Stimulated activated naive CD8-positive, alpha-beta T cell treated with anti-CD3 and anti-CD28 coated beads, Interleukin-15, Interleukin-2, amounts not matched to agents 100 ng/mL and 50 ng/mL, for 24 hours (primary cell): ENCODE results near the gene PGM2.
"Not testable (repeated sequence)": the region's sequence is repeated elsewhere in the genome, so short reads cannot be mapped to it uniquely, and the experiment has no call there.

ENCODE experiments used
- H3K27ac Mint-ChIP-seq: one replicate; pipeline ENCODE4 v1.8.0; 2021; ENCODE audit warnings: mild to moderate bottlenecking, mixed read lengths
- H3K27me3 Mint-ChIP-seq: one replicate; pipeline ENCODE4 v1.8.0; 2021; ENCODE audit warnings: mixed read lengths
- H3K36me3 Mint-ChIP-seq: one replicate; pipeline ENCODE4 v1.8.0; 2021; ENCODE audit warnings: low read depth, mixed read lengths
- H3K4me1 Mint-ChIP-seq: one replicate; pipeline ENCODE4 v1.8.0; 2021; ENCODE audit warnings: low read depth, mixed read lengths
- H3K4me3 Mint-ChIP-seq: one replicate; pipeline ENCODE4 v1.8.0; 2021; ENCODE audit warnings: mild to moderate bottlenecking, mixed read lengths
- H3K9me3 Mint-ChIP-seq: one replicate; pipeline ENCODE4 v1.8.0; 2021; ENCODE audit warnings: mixed read lengths

The PGM2 gene

GRCh38 chr4:37826295-37827029, at the start of gene PGM2:
Gene PGM2 (plus strand): TSS chr4:37826686. CDS start chr4:37826733, 47 bp downstream.
- Mint-ChIP-seq H3K4me1 (peaks cover 41% of the 10 kb centered on the region), H3K4me3 (peak within 1 kb of the TSS; percentile 97), H3K9me3 (no peaks in the 10 kb centered on the region), H3K27ac (peak within 1 kb of the TSS; percentile 99), H3K27me3 (no peaks in the 10 kb centered on the region), H3K36me3 (peaks cover 43% of the 10 kb centered on the region)

GRCh38 chr4:37779896-37780295, 46.6 kb upstream of the PGM2 start:
- no peak overlapping the region for H3K27ac Mint-ChIP-seq

DNA sequence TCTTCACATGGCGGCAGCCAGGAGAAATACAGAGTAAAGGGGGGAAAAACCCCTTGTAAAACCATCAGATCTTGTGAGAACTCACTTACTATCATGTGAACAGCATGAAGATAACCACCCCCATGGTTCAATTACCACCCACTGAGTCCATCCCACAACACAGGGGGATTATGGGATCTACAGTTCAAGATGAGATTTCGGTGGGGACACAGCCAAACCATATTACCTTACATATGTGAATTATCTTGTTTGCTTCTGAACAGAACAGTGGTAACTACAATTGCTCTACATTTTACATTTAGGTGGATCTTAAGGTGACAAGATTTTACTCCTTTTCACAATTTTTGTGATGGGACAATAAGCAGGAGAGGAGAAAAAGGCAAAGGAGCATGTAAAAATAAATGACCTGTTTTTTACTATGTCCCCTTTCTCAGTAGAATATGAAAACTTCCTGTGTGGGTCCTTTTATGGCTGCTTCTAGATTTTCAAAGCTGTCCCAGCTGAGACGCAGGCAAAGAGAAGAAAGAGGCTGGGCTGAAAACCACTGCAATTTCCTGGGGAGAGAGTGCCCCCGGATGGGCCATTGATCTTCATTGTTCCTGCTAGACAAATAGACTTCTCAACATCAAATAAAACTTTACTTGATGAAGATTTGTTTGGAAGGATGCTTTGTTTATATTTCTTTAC, 45.9 kb upstream of the PGM2 start:
- Mint-ChIP-seq H3K4me3 (no peak overlapping the region), H3K36me3 (peaks cover 11% of the 10 kb centered on the region), H3K27ac (no peak overlapping the region), H3K27me3 (no peaks in the 10 kb centered on the region), H3K9me3 (peaks cover 14% of the 10 kb centered on the region), H3K4me1 (peaks cover 18% of the 10 kb centered on the region)

More at GRCh38 chr4:37779896-37780295, 46.6 kb upstream of the PGM2 start:
- H3K27me3 Mint-ChIP-seq, result no peaks in the 10 kb centered on the region
- peaks cover 18% of the 10 kb centered on the region for H3K4me1 Mint-ChIP-seq
- no peak overlapping the region for H3K4me3 Mint-ChIP-seq
- peaks cover 14% of the 10 kb centered on the region for H3K9me3 Mint-ChIP-seq
- peaks cover 11% of the 10 kb centered on the region for H3K36me3 Mint-ChIP-seq

GRCh38 chr4:37781131-37781455, 45.4 kb upstream of the PGM2 start:
- H3K4me3 Mint-ChIP-seq, result no peak overlapping the region
- H3K9me3 Mint-ChIP-seq, result peaks cover 14% of the 10 kb centered on the region
- peaks cover 18% of the 10 kb centered on the region for H3K4me1 Mint-ChIP-seq
- no peaks in the 10 kb centered on the region for H3K27me3 Mint-ChIP-seq
- no peak overlapping the region for H3K27ac Mint-ChIP-seq
- peaks cover 11% of the 10 kb centered on the region for H3K36me3 Mint-ChIP-seq

- peaks cover 16% of the 10 kb centered on the region for H3K9me3 Mint-ChIP-seq
- not testable (repeated sequence) for H3K27ac Mint-ChIP-seq, H3K36me3 Mint-ChIP-seq, H3K4me1 Mint-ChIP-seq, H3K27me3 Mint-ChIP-seq, H3K4me3 Mint-ChIP-seq
Measured at GRCh38 chr4:37786267-37786666, 40.2 kb upstream of the PGM2 start.

DNA sequence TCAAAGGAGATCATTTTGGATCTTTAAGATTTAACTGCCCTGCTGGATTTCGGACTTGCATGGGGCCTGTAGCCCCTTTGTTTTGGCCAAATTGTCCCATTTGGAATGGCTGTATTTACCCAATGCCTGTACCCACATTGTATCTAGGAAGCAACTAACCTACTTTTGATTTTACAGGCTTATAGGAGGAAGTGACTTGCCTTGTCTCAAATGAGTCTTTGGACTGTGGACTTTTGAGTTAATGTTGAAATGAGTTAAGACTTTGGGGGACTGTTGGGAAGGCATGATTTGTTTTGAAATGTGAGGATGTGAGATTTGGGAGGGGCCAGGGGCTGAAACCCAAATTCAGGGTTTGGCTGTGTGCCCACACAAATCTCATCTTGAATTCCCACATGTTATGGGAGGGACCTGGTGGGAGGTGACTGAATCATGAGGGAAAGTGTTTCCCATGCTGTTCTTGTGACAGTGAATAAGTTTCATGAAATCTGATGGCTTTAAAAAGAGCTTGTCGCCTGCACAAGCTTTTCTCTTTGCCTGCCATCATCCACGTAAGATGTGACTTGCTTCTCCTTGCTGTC, 38.5 kb upstream of the PGM2 start:
- not testable (repeated sequence) for H3K4me3 Mint-ChIP-seq, H3K27me3 Mint-ChIP-seq, H3K4me1 Mint-ChIP-seq, H3K27ac Mint-ChIP-seq, H3K36me3 Mint-ChIP-seq
- H3K9me3 Mint-ChIP-seq, result peaks cover 17% of the 10 kb centered on the region

DNA sequence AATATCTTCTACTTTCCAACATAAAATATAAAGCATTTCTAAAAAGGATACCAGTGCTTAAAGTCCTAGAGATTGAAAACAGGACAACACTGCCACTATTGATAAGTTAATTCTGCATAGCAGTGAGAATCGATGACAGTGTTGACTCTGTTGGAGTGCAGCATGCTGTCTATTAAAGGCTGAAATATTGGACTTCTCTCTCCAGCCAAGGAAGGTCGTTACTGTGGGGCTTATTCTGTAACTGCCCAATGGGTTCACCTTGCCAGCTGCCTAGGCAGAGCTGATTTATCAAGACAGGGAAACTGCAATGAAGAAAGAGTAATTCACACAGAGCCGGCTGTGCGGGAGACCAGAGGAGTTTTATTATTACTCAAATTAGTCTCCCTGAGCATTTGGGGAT, 37.7 kb upstream of the PGM2 start:
- H3K4me3 Mint-ChIP-seq, result no peak overlapping the region
- H3K4me1 Mint-ChIP-seq, result no peaks in the 10 kb centered on the region
- H3K27ac Mint-ChIP-seq, result no peak overlapping the region
- H3K36me3 Mint-ChIP-seq, result no peaks in the 10 kb centered on the region
- no peaks in the 10 kb centered on the region for H3K27me3 Mint-ChIP-seq
- peaks cover 17% of the 10 kb centered on the region for H3K9me3 Mint-ChIP-seq

- Mint-ChIP-seq H3K4me3 (no peak overlapping the region), H3K9me3 (peaks cover 12% of the 10 kb centered on the region), H3K4me1 (no peaks in the 10 kb centered on the region), H3K36me3 (no peaks in the 10 kb centered on the region), H3K27me3 (no peaks in the 10 kb centered on the region), H3K27ac (no peak overlapping the region)
Measured at GRCh38 chr4:37792241-37792640, 34.2 kb upstream of the PGM2 start.

DNA sequence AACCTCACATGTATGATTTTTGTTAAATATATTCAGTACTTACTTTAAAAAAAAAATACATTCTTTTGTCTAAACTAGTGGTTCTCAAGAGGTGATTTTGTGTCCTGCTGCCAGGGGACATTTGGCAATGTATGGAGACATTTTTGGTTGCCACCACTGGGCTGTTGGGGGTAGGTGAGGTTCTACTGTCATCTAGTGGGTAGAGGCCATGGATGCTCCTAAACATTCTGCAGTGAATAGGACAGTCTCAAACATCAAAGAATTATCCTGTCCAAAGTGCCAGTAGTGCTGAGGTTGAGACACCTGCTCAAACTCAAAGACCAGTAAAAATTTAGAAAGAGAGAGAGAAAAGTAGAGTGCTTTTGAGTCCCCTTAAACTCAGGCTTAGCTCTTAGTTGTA, 32.9 kb upstream of the PGM2 start:
- Mint-ChIP-seq H3K4me1 (no peaks in the 10 kb centered on the region), H3K36me3 (no peaks in the 10 kb centered on the region), H3K9me3 (peaks cover 12% of the 10 kb centered on the region), H3K27ac (no peak overlapping the region), H3K4me3 (no peak overlapping the region), H3K27me3 (no peaks in the 10 kb centered on the region)

- no peak overlapping the region for H3K27ac Mint-ChIP-seq
- no peak overlapping the region for H3K4me3 Mint-ChIP-seq
- no peaks in the 10 kb centered on the region for H3K4me1 Mint-ChIP-seq
- H3K27me3 Mint-ChIP-seq, result no peaks in the 10 kb centered on the region
- no peaks in the 10 kb centered on the region for H3K36me3 Mint-ChIP-seq
- peaks cover 12% of the 10 kb centered on the region for H3K9me3 Mint-ChIP-seq
Measured at GRCh38 chr4:37794056-37794455, 32.4 kb upstream of the PGM2 start.

DNA sequence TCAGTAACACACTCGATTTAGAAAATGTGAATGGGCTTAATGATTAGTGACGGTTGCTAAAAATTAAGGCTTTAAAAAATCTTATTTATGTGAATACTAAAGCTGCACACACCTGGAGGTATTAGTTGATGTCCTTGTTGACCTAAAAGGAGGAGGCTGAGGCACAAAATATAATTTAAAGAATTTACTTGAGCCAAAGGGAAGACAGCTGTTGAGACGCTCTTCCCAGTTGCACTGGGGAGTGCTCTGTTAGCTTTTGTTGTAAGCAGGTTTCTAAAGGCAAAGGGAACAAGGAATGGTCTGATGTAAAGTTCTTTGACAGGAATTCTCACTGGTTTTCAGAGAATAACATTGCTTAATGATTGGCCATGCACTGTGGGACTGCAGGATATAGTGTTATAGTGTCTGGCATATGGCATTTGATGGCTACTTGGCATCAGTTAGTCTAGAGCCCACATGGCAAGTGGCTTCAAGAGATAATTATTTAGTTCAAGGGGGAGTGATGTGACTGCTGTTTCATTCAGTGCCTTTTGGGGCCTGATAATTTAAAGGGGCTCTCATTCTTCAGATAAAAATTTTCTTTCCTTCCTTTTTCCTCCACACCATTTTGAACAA, 30.8 kb upstream of the PGM2 start:
- Mint-ChIP-seq H3K27me3 (no peaks in the 10 kb centered on the region), H3K27ac (no peak overlapping the region), H3K36me3 (no peaks in the 10 kb centered on the region), H3K4me3 (no peak overlapping the region), H3K9me3 (peaks cover 10% of the 10 kb centered on the region), H3K4me1 (no peaks in the 10 kb centered on the region)

GRCh38 chr4:37797374-37797773, 29.1 kb upstream of the PGM2 start:
- Mint-ChIP-seq H3K9me3 (no peaks in the 10 kb centered on the region), H3K27ac (no peak overlapping the region), H3K36me3 (no peaks in the 10 kb centered on the region), H3K27me3 (no peaks in the 10 kb centered on the region), H3K4me3 (no peak overlapping the region), H3K4me1 (no peaks in the 10 kb centered on the region)

DNA sequence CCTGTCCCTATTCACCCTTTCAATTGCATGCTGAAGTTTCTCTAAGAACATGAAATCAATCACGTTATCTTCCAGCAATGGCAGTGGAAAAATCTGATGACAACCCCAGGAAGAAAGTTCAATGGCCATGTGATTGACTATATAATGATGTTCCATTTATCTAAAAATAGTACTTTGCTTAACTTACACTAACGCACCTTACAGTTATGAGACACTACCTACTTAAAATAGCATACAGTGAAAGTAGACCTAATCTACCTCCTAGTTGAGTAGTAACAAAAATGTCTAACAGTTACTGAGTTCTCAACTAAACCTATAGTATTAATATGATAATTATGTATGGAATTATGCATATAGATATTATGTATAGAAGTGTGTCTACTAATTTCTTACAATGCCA, 28.6 kb upstream of the PGM2 start:
- Mint-ChIP-seq H3K4me3 (no peak overlapping the region), H3K36me3 (no peaks in the 10 kb centered on the region), H3K27ac (no peak overlapping the region), H3K4me1 (no peaks in the 10 kb centered on the region), H3K27me3 (no peaks in the 10 kb centered on the region), H3K9me3 (no peaks in the 10 kb centered on the region)

DNA sequence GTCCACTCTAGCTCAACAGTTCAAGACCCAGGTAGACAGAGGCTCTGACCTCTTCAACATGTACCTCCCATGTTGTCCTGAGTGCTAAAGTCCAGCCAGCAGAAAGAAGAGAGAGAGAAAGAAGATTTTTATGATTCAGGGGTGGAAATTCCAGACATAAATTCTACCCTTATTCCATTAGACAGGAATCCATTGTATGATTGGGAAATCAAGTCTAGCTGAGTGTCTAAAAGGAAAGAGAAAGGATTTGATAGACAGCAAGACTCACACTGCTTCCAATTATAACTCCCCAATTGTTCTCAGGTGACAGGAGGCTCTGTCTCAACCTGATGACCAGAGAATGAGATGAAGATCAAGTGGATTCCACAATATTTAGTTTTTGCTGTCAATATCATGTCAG, 27.9 kb upstream of the PGM2 start:
- no peaks in the 10 kb centered on the region for H3K27me3 Mint-ChIP-seq
- H3K4me3 Mint-ChIP-seq, result no peak overlapping the region
- H3K36me3 Mint-ChIP-seq, result no peaks in the 10 kb centered on the region
- H3K27ac Mint-ChIP-seq, result no peak overlapping the region
- no peaks in the 10 kb centered on the region for H3K4me1 Mint-ChIP-seq
- no peaks in the 10 kb centered on the region for H3K9me3 Mint-ChIP-seq

DNA sequence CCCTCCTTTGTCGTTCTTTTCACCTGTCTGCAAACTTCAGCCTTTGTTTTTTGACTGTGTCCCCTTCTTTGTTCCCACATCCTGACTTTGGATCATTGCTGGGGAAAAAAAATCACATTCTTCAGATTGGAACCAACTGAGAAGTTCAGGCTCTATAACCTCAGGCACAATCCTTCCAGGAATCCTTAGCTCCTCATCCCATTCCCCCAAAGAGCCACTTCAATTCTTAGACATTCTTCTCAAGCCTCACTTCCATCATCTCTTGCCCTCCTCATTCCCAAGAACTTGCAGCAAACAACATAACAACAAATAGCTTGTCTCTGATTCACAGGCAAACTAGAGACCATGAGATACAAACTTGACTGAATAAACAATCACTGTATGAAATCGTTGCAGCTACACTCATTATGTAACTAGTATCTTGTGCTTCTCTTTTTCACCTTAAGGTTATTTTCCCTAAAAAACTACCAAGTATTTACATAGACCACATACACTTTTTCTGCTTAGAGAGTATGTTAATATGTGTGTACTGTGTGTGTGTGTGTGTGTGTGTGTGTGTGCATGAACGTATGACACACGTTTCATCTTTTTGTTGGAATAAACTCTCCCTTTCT, 26.4 kb upstream of the PGM2 start:
- H3K36me3 Mint-ChIP-seq, result no peaks in the 10 kb centered on the region
- no peak overlapping the region for H3K4me3 Mint-ChIP-seq
- H3K27me3 Mint-ChIP-seq, result no peaks in the 10 kb centered on the region
- H3K27ac Mint-ChIP-seq, result no peak overlapping the region
- no peaks in the 10 kb centered on the region for H3K9me3 Mint-ChIP-seq
- H3K4me1 Mint-ChIP-seq, result no peaks in the 10 kb centered on the region
